ENCODE results near the gene PPP1R16B. TPM values are rescaled to one million over a fixed set of nuclear protein-coding genes. Genes with fewer than 3 reads are reported as not detected.

PPP1R16B gene
- total and polyA plus RNA-seq, 10 of the 15 experiments (the other 5 are each of a cell fraction or from before 2014, with no cell fraction given): 13.4 to 90.2 (median 66.7) TPM

GRCh38 chr20:38962044-38962927 is 156.8 kb downstream of the PPP1R16B start, which contains the start of gene DHX35 (continued):
- TF ChIP-seq ELK1 (IDR thresholded peaks at IDR 0.05; ENCODE audit: low read depth, low read length) (0 out of 2 replicates have a peak, but pooled peaks have one; percentile 50), HCFC1 (IDR thresholded peaks at IDR 0.05; ENCODE audit: low read length) (peak; percentile 53; the same call in 1 of the 2 replicates), ZNF622 (IDR thresholded peaks at IDR 0.05) (no peak), POU2F2 (IDR thresholded peaks at IDR 0.05; ENCODE audit: borderline replicate concordance, low read depth, low read length) (peak; percentile 57; the same call in 1 of the 3 replicates), MTA3 (IDR thresholded peaks at IDR 0.05; ENCODE audit: borderline replicate concordance, low read length) (no peak), PAX5 (IDR thresholded peaks at IDR 0.05; ENCODE audit: borderline replicate concordance, low read depth, low read length) (no peak), CEBPB (IDR thresholded peaks at IDR 0.05; ENCODE audit: borderline replicate concordance in 1 of 2, low read depth in 2 of 2, low read length in 2 of 2) (no peak), ZSCAN29 (IDR thresholded peaks at IDR 0.05) (no peak), ZZZ3 (IDR thresholded peaks at IDR 0.05; ENCODE audit: control insufficient read depth, insufficient read length, low read depth) (no peak), E2F8 (IDR thresholded peaks at IDR 0.05; ENCODE audit: low read depth, partially characterized antibody) (no peak), CHD1 (IDR thresholded peaks at IDR 0.05; ENCODE audit: low read depth, low read length) (no peak), KLF5 (IDR thresholded peaks at IDR 0.05; ENCODE audit: partially characterized antibody) (peak; percentile 12), IRF5 (IDR thresholded peaks at IDR 0.05; ENCODE audit: borderline replicate concordance) (no peak), MEF2B (IDR thresholded peaks at IDR 0.05; ENCODE audit: partially characterized antibody, poor library complexity, severe bottlenecking) (peak; percentile 99), SREBF2 (IDR thresholded peaks at IDR 0.05; ENCODE audit: low read length) (no peak), LARP7 (IDR thresholded peaks at IDR 0.05) (peak; percentile 81), TCF7 (IDR thresholded peaks at IDR 0.05; ENCODE audit: borderline replicate concordance) (no peak), EZH2 (IDR thresholded peaks at IDR 0.05; ENCODE audit: borderline replicate concordance, control insufficient read depth, low read depth, low read length) (no peak), STAT1 (conservative IDR thresholded peaks at IDR 0.05) (no peak), ZBTB33 (IDR thresholded peaks at IDR 0.05) (no peak), TARDBP (IDR thresholded peaks at IDR 0.05; ENCODE audit: borderline replicate concordance) (no peak), MTA2 (IDR thresholded peaks at IDR 0.05; ENCODE audit: low read depth) (peak; percentile 32; the same call in 1 of the 2 replicates)

Measured in GM12878 (cell line).